HepG2 (cell line): ENCODE data around the gene P2RY2. TPM values are rescaled to one million over a fixed set of nuclear protein-coding genes. Genes with fewer than 3 reads are reported as not detected.

Source experiments
- EEA1 ChIP-seq: sonication (generic); formaldehyde crosslinking; IDR thresholded peaks from 2 replicates; pipeline ENCODE4 v1.5.1; 2020; ENCODE audit warnings: mild to moderate bottlenecking, missing genetic modification reagents, borderline replicate concordance
- FOSL1 ChIP-seq: sonication (generic); formaldehyde crosslinking; IDR thresholded peaks from 2 replicates; pipeline ENCODE4 v1.9.0; 2021; ENCODE audit warnings: missing genetic modification reagents, borderline replicate concordance
- HNRNPL ChIP-seq: fragments of 200-400 bp; formaldehyde crosslinking; IDR thresholded peaks from 2 replicates; pipeline ENCODE4 v1.6.1; 2017; ENCODE audit warnings: mild to moderate bottlenecking, low read depth, low read length
- MAFK ChIP-seq, 2 experiments: IDR thresholded peaks in 1 of 2; conservative IDR thresholded peaks in 1 of 2; 2 replicates each; pipeline ENCODE4 v1.6.1; 2011; ENCODE audit warnings: improper control_type of control experiment in 2 of 2, low read length in 2 of 2
- MATR3 ChIP-seq: sonication (generic); formaldehyde crosslinking; IDR thresholded peaks from 2 replicates; pipeline ENCODE4 v1.4.0; 2020; ENCODE audit warnings: missing genetic modification reagents
- MTA3 ChIP-seq: sonication (generic); formaldehyde crosslinking; IDR thresholded peaks from 2 replicates; pipeline ENCODE4 v1.4.0; 2020; ENCODE audit warnings: missing genetic modification reagents
- NFRKB ChIP-seq: fragments of 450-650 bp; IDR thresholded peaks from 2 replicates; pipeline ENCODE4 v1.6.1; 2017
- NONO ChIP-seq, 2 experiments: fragments of 450-650 bp in 1 of 2; sonication (generic) in 1 of 2; formaldehyde crosslinking in 1 of 2; IDR thresholded peaks in 1 of 2; conservative IDR thresholded peaks in 1 of 2; 2 replicates each; pipeline versions ENCODE4 v1.6.1 to v1.8.0; 2017 to 2022; ENCODE audit warnings: mild to moderate bottlenecking in 1 of 2, missing genetic modification reagents in 1 of 2, moderate library complexity in 1 of 2
- SP5 ChIP-seq: IDR thresholded peaks from 2 replicates; pipeline ENCODE4 v1.6.1; 2016; ENCODE audit warnings: low read depth, borderline replicate concordance
- SRSF4 ChIP-seq: fragments of 200-400 bp; formaldehyde crosslinking; IDR thresholded peaks from one replicate; pipeline ENCODE4 v1.6.1; 2018; ENCODE audit warnings: mild to moderate bottlenecking, low read depth, low read length, moderate library complexity; ENCODE audit not compliant: poor library complexity, severe bottlenecking
- ZBTB38 ChIP-seq: sonication (generic); formaldehyde crosslinking; IDR thresholded peaks from 2 replicates; pipeline ENCODE4 v1.5.1; 2020; ENCODE audit warnings: mild to moderate bottlenecking, missing genetic modification reagents
- ZNF256 ChIP-seq: sonication (generic); formaldehyde crosslinking; conservative IDR thresholded peaks from 2 replicates; pipeline ENCODE4 v1.4.0; 2020; ENCODE audit warnings: missing genetic modification reagents
- ZNF567 ChIP-seq: sonication (generic); formaldehyde crosslinking; IDR thresholded peaks from 2 replicates; pipeline ENCODE4 v1.8.1; 2023; ENCODE audit warnings: mild to moderate bottlenecking, missing genetic modification reagents, borderline replicate concordance
- ZNF883 ChIP-seq: sonication (generic); formaldehyde crosslinking; IDR thresholded peaks from 2 replicates; pipeline ENCODE4 v1.5.1; 2020; ENCODE audit warnings: mild to moderate bottlenecking, missing genetic modification reagents; ENCODE audit errors: not compliant biosample characterization
- polyA plus RNA-seq, 8 experiments: library from polyadenylated mRNA; depleted of rRNA in 3 of 8; stranded (reverse) in 7 of 8; unstranded in 1 of 8; fragments of >200 nt; fragmentation: Illumina TruSeq in 4 of 8; extraction: Trizol in 4 of 8; gene quantifications; 2 replicates each; pipeline versions ENCODE4 v1.2.1 to v1.2.3, GENCODE V29; 2011 to 2016; ENCODE audit warnings: low read depth in 4 of 8, missing spikeins in 1 of 8, mixed read lengths in 1 of 8; ENCODE audit not compliant: insufficient read depth in 1 of 8
- total RNA-seq, 5 experiments: library from RNA; depleted of rRNA; stranded (reverse); fragments of >200 nt; fragmentation: Illumina TruSeq; extraction: Trizol; gene quantifications; 2 replicates each; pipeline ENCODE4 v1.2.3, GENCODE V29; 2016; ENCODE audit warnings: low read depth in 1 of 5
- TF ChIP-seq, protein P1 (sequence below): sonication (generic); formaldehyde crosslinking; IDR thresholded peaks from 2 replicates; pipeline ENCODE4 v1.4.0; 2020; ENCODE audit warnings: missing genetic modification reagents
- TF ChIP-seq, protein P2 (sequence below), 2 experiments: sonication (generic) in 1 of 2; formaldehyde crosslinking in 1 of 2; IDR thresholded peaks; 2 replicates each; pipeline versions ENCODE4 v1.4.0 to v1.6.1; 2016 to 2020; ENCODE audit warnings: borderline replicate concordance in 1 of 2, low read depth in 1 of 2, mild to moderate bottlenecking in 1 of 2, missing genetic modification reagents in 1 of 2
- TF ChIP-seq, protein P3 (sequence below): sonication (generic); formaldehyde crosslinking; IDR thresholded peaks from 2 replicates; pipeline ENCODE4 v1.9.0; 2022; ENCODE audit warnings: missing genetic modification reagents, mild to moderate bottlenecking, borderline replicate concordance

The P2RY2 gene
- total and polyA plus RNA-seq, 2 of the 13 experiments (the other 11 are each of a cell fraction or from before 2014, with no cell fraction given) = 0.95 to 3.1 TPM

- TF ChIP-seq HNRNPL (peak; percentile 99), SRSF4 (no peak), MAFK (conservative IDR thresholded peaks at IDR 0.05 in 1 of 2, IDR thresholded peaks at IDR 0.05 in 1 of 2; ENCODE audit: low read length in 2 of 2) (no peak), MATR3 (CRISPR knock-in tag) (no peak), EEA1 (no peak), NFRKB (no peak), ZBTB38 (peak; percentile 32; the same call in 1 of the 2 replicates), MTA3 (no peak), FOSL1 (no peak), ZNF256 (no peak), SP5 (CRISPR knock-in tag) (no peak), ZNF567 (CRISPR knock-in tag) (no peak), ZNF883 (CRISPR knock-in tag) (peak; percentile 23), NONO (IDR thresholded peaks at IDR 0.05) (no peak), NONO (CRISPR knock-in tag; conservative IDR thresholded peaks at IDR 0.05) (no peak)
- TF ChIP-seq, protein P1, sequence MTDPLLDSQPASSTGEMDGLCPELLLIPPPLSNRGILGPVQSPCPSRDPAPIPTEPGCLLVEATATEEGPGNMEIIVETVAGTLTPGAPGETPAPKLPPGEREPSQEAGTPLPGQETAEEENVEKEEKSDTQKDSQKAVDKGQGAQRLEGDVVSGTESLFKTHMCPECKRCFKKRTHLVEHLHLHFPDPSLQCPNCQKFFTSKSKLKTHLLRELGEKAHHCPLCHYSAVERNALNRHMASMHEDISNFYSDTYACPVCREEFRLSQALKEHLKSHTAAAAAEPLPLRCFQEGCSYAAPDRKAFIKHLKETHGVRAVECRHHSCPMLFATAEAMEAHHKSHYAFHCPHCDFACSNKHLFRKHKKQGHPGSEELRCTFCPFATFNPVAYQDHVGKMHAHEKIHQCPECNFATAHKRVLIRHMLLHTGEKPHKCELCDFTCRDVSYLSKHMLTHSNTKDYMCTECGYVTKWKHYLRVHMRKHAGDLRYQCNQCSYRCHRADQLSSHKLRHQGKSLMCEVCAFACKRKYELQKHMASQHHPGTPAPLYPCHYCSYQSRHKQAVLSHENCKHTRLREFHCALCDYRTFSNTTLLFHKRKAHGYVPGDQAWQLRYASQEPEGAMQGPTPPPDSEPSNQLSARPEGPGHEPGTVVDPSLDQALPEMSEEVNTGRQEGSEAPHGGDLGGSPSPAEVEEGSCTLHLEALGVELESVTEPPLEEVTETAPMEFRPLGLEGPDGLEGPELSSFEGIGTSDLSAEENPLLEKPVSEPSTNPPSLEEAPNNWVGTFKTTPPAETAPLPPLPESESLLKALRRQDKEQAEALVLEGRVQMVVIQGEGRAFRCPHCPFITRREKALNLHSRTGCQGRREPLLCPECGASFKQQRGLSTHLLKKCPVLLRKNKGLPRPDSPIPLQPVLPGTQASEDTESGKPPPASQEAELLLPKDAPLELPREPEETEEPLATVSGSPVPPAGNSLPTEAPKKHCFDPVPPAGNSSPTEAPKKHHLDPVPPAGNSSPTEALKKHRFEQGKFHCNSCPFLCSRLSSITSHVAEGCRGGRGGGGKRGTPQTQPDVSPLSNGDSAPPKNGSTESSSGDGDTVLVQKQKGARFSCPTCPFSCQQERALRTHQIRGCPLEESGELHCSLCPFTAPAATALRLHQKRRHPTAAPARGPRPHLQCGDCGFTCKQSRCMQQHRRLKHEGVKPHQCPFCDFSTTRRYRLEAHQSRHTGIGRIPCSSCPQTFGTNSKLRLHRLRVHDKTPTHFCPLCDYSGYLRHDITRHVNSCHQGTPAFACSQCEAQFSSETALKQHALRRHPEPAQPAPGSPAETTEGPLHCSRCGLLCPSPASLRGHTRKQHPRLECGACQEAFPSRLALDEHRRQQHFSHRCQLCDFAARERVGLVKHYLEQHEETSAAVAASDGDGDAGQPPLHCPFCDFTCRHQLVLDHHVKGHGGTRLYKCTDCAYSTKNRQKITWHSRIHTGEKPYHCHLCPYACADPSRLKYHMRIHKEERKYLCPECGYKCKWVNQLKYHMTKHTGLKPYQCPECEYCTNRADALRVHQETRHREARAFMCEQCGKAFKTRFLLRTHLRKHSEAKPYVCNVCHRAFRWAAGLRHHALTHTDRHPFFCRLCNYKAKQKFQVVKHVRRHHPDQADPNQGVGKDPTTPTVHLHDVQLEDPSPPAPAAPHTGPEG = no peak
- TF ChIP-seq, protein P2, sequence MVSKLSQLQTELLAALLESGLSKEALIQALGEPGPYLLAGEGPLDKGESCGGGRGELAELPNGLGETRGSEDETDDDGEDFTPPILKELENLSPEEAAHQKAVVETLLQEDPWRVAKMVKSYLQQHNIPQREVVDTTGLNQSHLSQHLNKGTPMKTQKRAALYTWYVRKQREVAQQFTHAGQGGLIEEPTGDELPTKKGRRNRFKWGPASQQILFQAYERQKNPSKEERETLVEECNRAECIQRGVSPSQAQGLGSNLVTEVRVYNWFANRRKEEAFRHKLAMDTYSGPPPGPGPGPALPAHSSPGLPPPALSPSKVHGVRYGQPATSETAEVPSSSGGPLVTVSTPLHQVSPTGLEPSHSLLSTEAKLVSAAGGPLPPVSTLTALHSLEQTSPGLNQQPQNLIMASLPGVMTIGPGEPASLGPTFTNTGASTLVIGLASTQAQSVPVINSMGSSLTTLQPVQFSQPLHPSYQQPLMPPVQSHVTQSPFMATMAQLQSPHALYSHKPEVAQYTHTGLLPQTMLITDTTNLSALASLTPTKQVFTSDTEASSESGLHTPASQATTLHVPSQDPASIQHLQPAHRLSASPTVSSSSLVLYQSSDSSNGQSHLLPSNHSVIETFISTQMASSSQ (IDR thresholded peaks at IDR 0.05; ENCODE audit: low read depth) = no peak
- TF ChIP-seq, protein P2 (CRISPR knock-in tag; IDR thresholded peaks at IDR 0.05; ENCODE audit: borderline replicate concordance) = no peak
- TF ChIP-seq, protein P3, sequence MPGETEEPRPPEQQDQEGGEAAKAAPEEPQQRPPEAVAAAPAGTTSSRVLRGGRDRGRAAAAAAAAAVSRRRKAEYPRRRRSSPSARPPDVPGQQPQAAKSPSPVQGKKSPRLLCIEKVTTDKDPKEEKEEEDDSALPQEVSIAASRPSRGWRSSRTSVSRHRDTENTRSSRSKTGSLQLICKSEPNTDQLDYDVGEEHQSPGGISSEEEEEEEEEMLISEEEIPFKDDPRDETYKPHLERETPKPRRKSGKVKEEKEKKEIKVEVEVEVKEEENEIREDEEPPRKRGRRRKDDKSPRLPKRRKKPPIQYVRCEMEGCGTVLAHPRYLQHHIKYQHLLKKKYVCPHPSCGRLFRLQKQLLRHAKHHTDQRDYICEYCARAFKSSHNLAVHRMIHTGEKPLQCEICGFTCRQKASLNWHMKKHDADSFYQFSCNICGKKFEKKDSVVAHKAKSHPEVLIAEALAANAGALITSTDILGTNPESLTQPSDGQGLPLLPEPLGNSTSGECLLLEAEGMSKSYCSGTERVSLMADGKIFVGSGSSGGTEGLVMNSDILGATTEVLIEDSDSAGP (CRISPR knock-in tag) = peak; percentile 24; the same call in 1 of the 2 replicates
Measured at GRCh38 chr11:73173755-73174494, 44.2 kb upstream of the P2RY2 start (continued).
